ENCODE results near the gene MEF2B. TPM values are rescaled to one million over a fixed set of nuclear protein-coding genes. Genes with fewer than 3 reads are reported as not detected.

MEF2B gene
- total and polyA plus RNA-seq, 7 experiments from 2014 or later: 0.27 to 6.4 (median 4.0) TPM; not detected in 1

DNA sequence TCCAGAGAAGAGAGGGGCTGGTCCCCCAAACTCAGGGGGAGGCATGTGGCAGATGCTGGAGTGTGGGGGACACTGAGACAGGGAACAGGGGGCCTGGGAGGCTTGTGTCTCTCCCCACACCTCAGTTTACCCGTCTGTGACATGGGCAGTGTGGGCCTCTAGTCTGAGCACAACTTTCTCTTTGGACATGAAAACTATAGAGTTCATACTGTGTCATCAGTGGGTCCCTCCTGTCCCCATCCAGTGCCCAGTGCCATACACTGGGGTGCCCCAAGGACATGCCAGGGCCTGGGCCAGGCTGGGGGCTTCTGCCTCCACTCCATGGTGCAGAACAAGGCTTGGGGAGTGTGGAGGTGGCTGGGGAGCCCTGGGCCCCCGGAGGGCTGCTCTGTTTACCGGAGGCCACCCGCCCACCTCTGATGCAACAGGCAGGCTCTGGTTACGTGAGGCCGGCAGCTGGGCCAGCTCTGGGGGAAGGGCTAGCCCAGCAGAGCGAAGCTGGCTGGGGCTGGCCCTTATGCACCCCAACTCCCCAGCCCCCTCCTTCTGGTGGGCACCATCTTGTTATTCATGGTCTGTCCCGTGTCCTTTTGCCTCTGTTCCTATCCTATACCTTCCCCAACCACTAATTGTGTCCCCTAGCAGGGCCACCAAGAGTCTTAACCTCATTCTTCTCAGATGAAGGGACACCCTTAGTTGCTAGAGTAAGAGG, 1.9 kb upstream of the MEF2B start:
- intact Hi-C loops (cut with micrococcal nuclease): loop anchor here in 1 of 2 donors (5.0 kb wide), 1 partner anchor 35 kb away; the partner anchor contains the start of gene TMEM161A
- H3K27ac ChIP-seq (ENCODE audit: low read depth, low read length): no peak overlapping the region
- Mint-ChIP-seq H3K4me3 (peak overlapping the region in 1 of 10 donors; percentile 61), H3K4me1 (peaks cover 14 to 20% (median 17%) of the 10 kb centered on the region in 7 donors), H3K27me3 (peaks cover 0 to 5% (median 0%) of the 10 kb centered on the region in 5 donors), H3K27ac (no peak overlapping the region), H3K9me3 (no peaks in the 10 kb centered on the region), H3K36me3 (peaks cover 0 to 4% (median 0%) of the 10 kb centered on the region in 5 donors)
- H3K9me3 ChIP-seq (ENCODE audit: control insufficient read depth in 2 of 3, low read length in 3 of 3): no peaks in the 10 kb centered on the region
- H3K4me3 ChIP-seq (ENCODE audit: low read length): no peak overlapping the region
- DNase-seq (no peak), ATAC-seq (no peak)
- H3K4me1 ChIP-seq (ENCODE audit: control insufficient read depth in 2 of 2, insufficient read depth in 2 of 2, low read length in 2 of 2): peaks cover 0 to 10% of the 10 kb centered on the region in 2 donors
- CTCF ChIA-PET: no interaction called here
- POLR2A ChIA-PET: interaction anchor here (0.5 kb wide), 1 partner anchor 1661 kb away, joined by 3 read pairs; no protein-coding TSS in a partner anchor
- no peaks in the 10 kb centered on the region for H3K27me3 ChIP-seq (ENCODE audit: control insufficient read depth in 2 of 2, insufficient read depth in 2 of 2, low read length in 2 of 2)
- H3K36me3 ChIP-seq (ENCODE audit: control insufficient read depth in 2 of 3, insufficient read depth in 3 of 3, low read length in 3 of 3): peaks cover 0 to 12% (median 0%) of the 10 kb centered on the region in 3 experiments

DNA sequence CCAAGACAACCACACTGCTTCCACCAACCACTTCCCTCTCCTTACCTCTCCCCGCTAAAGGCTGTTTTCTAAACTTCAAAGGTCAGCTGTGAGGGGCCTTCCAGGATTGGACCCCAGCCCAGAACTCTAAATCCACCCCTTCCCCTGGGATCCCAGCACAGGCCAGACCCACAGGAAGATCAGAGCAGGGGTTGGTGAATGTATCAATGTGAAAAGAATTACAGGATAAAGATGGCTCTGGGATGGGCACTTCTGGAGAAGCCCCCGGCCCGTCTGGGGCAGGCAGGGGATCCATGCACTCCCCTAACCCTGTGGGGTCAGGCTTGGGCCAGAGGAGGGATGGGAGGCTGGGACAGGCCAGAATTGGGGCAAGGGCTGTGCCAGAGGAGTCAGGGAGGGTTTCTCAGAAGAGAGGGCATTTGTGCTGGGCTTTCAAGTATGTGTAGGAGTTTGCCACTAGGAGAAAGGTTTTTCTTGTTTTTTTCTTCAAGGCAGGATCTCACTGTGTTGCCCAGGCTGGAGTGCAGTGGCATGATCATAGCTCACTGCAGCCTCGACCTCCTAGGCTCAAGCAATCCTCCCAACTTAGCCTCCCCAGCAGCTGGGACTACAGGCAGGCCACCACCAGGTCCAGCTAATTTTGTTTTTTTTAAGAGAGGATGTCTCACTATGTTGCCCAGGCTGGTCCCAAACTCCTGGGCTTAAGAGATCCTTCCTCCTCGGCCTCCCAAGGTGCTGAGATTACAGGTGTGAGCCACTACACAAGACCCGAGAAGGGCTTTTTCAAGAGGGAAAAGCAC, 1.0 kb upstream of the MEF2B start:
- Mint-ChIP-seq H3K4me1 (peaks cover 14 to 20% (median 17%) of the 10 kb centered on the region in 7 donors), H3K27ac (peak overlapping the region in 5 of 9 donors; percentile 37 to 69 (median 58)), H3K4me3 (peak overlapping the region in 6 of 10 donors; percentile 35 to 84 (median 76)), H3K36me3 (no peaks in the 10 kb centered on the region), H3K27me3 (peaks cover 0 to 5% (median 0%) of the 10 kb centered on the region in 5 donors), H3K9me3 (no peaks in the 10 kb centered on the region)
- CTCF ChIA-PET: no interaction called here
- ATAC-seq (no peak), DNase-seq (no peak)
- POLR2A ChIA-PET: no interaction called here
- intact Hi-C loops (cut with micrococcal nuclease): loop anchor here in 1 of 2 donors (5.0 kb wide), 1 partner anchor 34 kb away; the partner anchor contains the start of gene TMEM161A
- peaks cover 0 to 3% (median 0%) of the 10 kb centered on the region in 3 experiments for H3K36me3 ChIP-seq (ENCODE audit: control insufficient read depth in 2 of 3, insufficient read depth in 3 of 3, low read length in 3 of 3)
- no peak overlapping the region for H3K4me3 ChIP-seq (ENCODE audit: low read length)
- H3K4me1 ChIP-seq (ENCODE audit: control insufficient read depth in 2 of 2, insufficient read depth in 2 of 2, low read length in 2 of 2): peaks cover 0 to 10% of the 10 kb centered on the region in 2 donors
- no peaks in the 10 kb centered on the region for H3K27me3 ChIP-seq (ENCODE audit: control insufficient read depth in 2 of 2, insufficient read depth in 2 of 2, low read length in 2 of 2)
- no peak overlapping the region for H3K27ac ChIP-seq (ENCODE audit: low read depth, low read length)
- H3K9me3 ChIP-seq (ENCODE audit: control insufficient read depth in 2 of 3, low read length in 3 of 3): no peaks in the 10 kb centered on the region

DNA sequence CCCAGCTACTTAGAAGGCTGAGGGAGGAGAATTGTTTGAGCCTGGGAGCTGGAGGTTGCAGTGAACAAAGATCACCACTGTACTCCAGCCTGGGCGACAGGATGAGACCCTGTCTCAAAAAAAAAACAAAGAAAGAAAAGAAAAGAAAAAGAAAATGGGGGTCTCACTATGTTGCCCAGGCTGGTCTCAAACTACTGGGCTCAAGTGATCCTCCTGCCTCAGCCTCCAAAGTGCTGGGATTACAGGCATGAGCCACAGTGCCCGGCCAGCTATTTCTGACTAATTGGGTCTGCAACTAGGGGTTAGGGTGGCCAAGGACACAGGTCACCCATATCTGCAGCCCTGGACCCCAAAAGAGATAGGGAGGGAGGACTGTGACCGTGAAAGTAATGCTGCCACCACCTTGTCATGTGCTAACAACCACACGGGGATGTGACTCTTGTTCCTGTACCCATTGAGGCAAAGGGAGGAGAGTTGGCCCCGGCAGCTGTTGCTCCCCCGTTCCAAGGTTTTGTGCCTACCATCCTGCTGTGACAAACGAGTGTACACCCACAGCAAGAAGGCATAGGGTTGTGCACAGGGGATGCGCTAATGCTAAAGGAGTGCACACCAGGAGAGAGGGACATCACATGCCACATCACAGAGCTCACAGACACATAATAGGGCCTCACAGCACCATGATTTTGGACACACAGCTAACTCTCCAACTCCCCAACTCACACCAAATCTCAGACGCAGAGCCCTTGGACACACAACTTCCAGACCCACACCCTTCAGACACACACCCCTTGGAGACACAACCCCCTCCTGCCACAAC, 619 bp downstream of the MEF2B start:
- Mint-ChIP-seq H3K4me1 (peaks cover 14 to 20% (median 18%) of the 10 kb centered on the region in 7 donors), H3K27me3 (peaks cover 0 to 5% (median 0%) of the 10 kb centered on the region in 5 donors), H3K36me3 (peaks cover 0 to 3% (median 0%) of the 10 kb centered on the region in 5 donors), H3K9me3 (peaks cover 0 to 1% (median 0%) of the 10 kb centered on the region in 11 donors), H3K4me3 (peak overlapping the region; percentile 2 to 84 (median 71)), H3K27ac (peak overlapping the region in 4 of 9 donors; percentile 25 to 70 (median 49))
- Histone ChIP-seq H3K27ac (ENCODE audit: low read depth, low read length) (no peak overlapping the region), H3K36me3 (ENCODE audit: control insufficient read depth in 2 of 3, insufficient read depth in 3 of 3, low read length in 3 of 3) (peaks cover 0 to 3% (median 0%) of the 10 kb centered on the region in 3 experiments), H3K27me3 (ENCODE audit: control insufficient read depth in 2 of 2, insufficient read depth in 2 of 2, low read length in 2 of 2) (no peaks in the 10 kb centered on the region), H3K9me3 (ENCODE audit: control insufficient read depth in 2 of 3, low read length in 3 of 3) (no peaks in the 10 kb centered on the region), H3K4me1 (ENCODE audit: control insufficient read depth in 2 of 2, insufficient read depth in 2 of 2, low read length in 2 of 2) (peaks cover 0 to 10% of the 10 kb centered on the region in 2 donors), H3K4me3 (ENCODE audit: low read length) (peak overlapping the region; percentile 32)
- ChIA-PET CTCF (interaction anchor here (0.5 to 0.6 kb wide), 2 partner anchors 121 to 233 kb away, joined by 3 read pairs; no protein-coding TSS in a partner anchor), POLR2A (interaction anchor here (2.3 kb wide), 1 partner anchor 22 kb away, joined by 5 read pairs; the partner anchor contains the start of genes BORCS8 and RFXANK)
- ATAC-seq (no peak), DNase-seq (no peak)
- intact Hi-C loops (cut with micrococcal nuclease): loop anchor here in 1 of 2 donors (5.0 kb wide), 1 partner anchor 32 kb away; the partner anchor contains the start of gene TMEM161A

DNA sequence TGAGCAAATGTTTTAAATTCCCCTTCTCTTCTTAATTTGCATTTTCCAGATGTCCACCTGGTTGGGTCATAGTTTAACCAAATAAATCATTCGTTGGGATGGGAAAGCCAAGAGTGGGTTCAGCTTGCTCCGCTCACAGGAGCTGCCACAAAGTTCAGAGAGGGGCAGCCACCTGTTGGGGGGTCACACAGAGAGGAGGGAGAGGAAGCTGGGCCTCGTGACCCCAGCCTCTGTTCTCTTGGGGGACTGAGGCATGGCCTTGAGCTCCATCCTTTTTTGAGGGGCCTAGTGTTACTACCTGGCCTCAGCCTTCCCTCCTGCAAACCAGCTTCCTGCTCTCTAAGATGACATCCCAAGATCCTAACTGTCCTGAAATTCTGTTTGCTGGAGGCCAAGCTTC, 2.5 kb downstream of the MEF2B start:
- H3K4me1 ChIP-seq (ENCODE audit: control insufficient read depth in 2 of 2, insufficient read depth in 2 of 2, low read length in 2 of 2): peaks cover 0 to 10% of the 10 kb centered on the region in 2 donors
- DNase-seq (no peak), ATAC-seq (no peak)
- H3K4me3 Mint-ChIP-seq: no peak overlapping the region
- no peak overlapping the region for H3K4me3 ChIP-seq (ENCODE audit: low read length)
- peaks cover 0 to 3% (median 0%) of the 10 kb centered on the region in 5 donors for H3K36me3 Mint-ChIP-seq
- CTCF ChIA-PET: interaction anchor here (1.0 kb wide), 1 partner anchor 10 kb away, joined by 3 read pairs; no protein-coding TSS in a partner anchor
- POLR2A ChIA-PET: interaction anchor here (2.3 kb wide), 1 partner anchor 24 kb away, joined by 5 read pairs; the partner anchor contains the start of genes BORCS8 and RFXANK
- peaks cover 0 to 3% (median 0%) of the 10 kb centered on the region in 3 experiments for H3K36me3 ChIP-seq (ENCODE audit: control insufficient read depth in 2 of 3, insufficient read depth in 3 of 3, low read length in 3 of 3)
- H3K27me3 Mint-ChIP-seq: peaks cover 0 to 5% (median 0%) of the 10 kb centered on the region in 5 donors
- no peaks in the 10 kb centered on the region for H3K27me3 ChIP-seq (ENCODE audit: control insufficient read depth in 2 of 2, insufficient read depth in 2 of 2, low read length in 2 of 2)
- intact Hi-C loops (cut with micrococcal nuclease): no loop called here
- peaks cover 14 to 20% (median 18%) of the 10 kb centered on the region in 7 donors for H3K4me1 Mint-ChIP-seq
- no peak overlapping the region for H3K27ac Mint-ChIP-seq
- H3K9me3 Mint-ChIP-seq: peaks cover 0 to 1% (median 0%) of the 10 kb centered on the region in 11 donors
- no peak overlapping the region for H3K27ac ChIP-seq (ENCODE audit: low read depth, low read length)
- H3K9me3 ChIP-seq (ENCODE audit: control insufficient read depth in 2 of 3, low read length in 3 of 3): no peaks in the 10 kb centered on the region

DNA sequence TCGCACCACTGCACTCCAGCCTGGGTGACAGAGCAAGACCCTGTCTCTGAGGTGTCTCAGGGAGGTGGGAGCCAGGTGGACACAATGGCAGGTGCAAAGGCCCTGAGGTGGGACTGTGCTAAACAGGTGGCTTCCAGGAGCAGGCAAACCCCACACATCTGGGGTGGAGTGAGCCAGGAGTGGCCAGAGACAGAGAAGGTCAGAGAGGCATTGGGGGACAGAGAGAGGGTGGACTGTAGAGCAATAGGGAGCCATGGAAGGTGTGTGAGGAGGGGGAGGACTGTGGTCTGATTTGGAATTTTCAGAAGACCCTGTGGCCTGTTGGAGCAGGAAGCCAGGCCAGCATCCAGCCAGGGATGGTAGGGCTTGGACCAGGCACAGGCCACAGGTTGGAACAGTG, 4.7 kb downstream of the MEF2B start:
- Histone ChIP-seq H3K36me3 (ENCODE audit: control insufficient read depth in 2 of 3, insufficient read depth in 3 of 3, low read length in 3 of 3) (no peaks in the 10 kb centered on the region), H3K27me3 (ENCODE audit: control insufficient read depth in 2 of 2, insufficient read depth in 2 of 2, low read length in 2 of 2) (no peaks in the 10 kb centered on the region), H3K27ac (ENCODE audit: low read depth, low read length) (no peak overlapping the region), H3K4me3 (ENCODE audit: low read length) (no peak overlapping the region), H3K4me1 (ENCODE audit: control insufficient read depth in 2 of 2, insufficient read depth in 2 of 2, low read length in 2 of 2) (peaks cover 0 to 8% of the 10 kb centered on the region in 2 donors), H3K9me3 (ENCODE audit: control insufficient read depth in 2 of 3, low read length in 3 of 3) (no peaks in the 10 kb centered on the region)
- peaks cover 0 to 1% (median 0%) of the 10 kb centered on the region in 11 donors for H3K9me3 Mint-ChIP-seq
- peaks cover 0 to 3% (median 0%) of the 10 kb centered on the region in 5 donors for H3K36me3 Mint-ChIP-seq
- POLR2A ChIA-PET: no interaction called here
- no peak overlapping the region for H3K4me3 Mint-ChIP-seq
- H3K4me1 Mint-ChIP-seq: peaks cover 8 to 21% (median 11%) of the 10 kb centered on the region in 7 donors
- H3K27ac Mint-ChIP-seq: no peak overlapping the region
- peaks cover 0 to 3% (median 0%) of the 10 kb centered on the region in 5 donors for H3K27me3 Mint-ChIP-seq
- intact Hi-C loops (cut with micrococcal nuclease): no loop called here
- CTCF ChIA-PET: interaction anchor here (0.6 kb wide), 1 partner anchor 326 kb away, joined by 3 read pairs; no protein-coding TSS in a partner anchor
- DNase-seq: no peak
- no peak for ATAC-seq

Data from naive thymus-derived CD4-positive, alpha-beta T cell (primary cell).